Caki2 (cell line): ENCODE measurements around the gene RAPGEF5. TPM values are rescaled to one million over a fixed set of nuclear protein-coding genes. Genes with fewer than 3 reads are reported as not detected.

Experiments used
- DNase-seq: peaks from one replicate; pipeline ENCODE4 v3.0.0-alpha.2; 2015; ENCODE audit warnings: low read depth
- in situ Hi-C: cut with HindIII; loops from 2 replicates; pipeline ENCODE4 v1.10.0; 2016; ENCODE audit warnings: low sequenced_read_pairs, low pct_unique_long_range_greater_than_20kb, mixed read lengths
- total RNA-seq: library from RNA; depleted of rRNA; stranded (reverse); fragments of >200 nt; shearing (Covaris generic); gene quantifications from 2 replicates; pipeline ENCODE4 v1.2.3, GENCODE V29; 2014; ENCODE audit warnings: low replicate concordance

The RAPGEF5 gene
- total RNA-seq, 1 experiment from 2014 or later: 10.2 TPM

DNA sequence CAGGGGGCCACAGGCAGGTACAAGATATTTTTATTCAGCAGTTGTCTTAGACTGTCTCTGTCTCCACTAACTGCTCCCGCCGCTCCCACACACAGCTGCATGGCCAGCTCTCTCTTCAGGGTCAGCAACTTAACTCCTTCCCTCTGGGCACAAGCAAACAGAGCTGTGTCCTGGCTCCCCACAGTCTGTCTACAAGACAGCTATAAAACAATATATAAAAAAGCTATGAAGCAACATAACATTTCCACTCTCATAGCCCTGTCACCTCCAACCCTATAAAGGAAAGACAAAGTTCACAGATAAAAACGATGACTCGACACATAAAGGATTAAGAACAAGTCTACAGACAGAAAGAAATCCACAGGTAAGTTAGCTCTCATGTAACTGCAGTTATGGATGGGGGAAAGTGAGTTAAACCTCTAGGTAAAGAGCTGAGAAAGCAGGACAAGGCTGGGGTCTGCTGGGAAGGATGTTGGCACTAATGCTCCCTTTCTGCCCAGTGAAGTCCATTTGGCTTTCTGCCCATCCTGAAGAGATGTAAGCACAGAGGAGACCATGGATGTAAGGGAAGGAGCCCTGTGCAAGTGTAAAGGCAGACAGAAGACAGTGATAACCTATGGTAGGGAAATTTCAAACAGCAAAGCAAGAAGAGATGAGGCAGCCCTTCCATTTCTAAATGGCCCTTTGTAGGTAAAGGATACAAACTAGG lies 27.0 kb downstream of the RAPGEF5 start:
- in situ Hi-C loops: no loop called here
- DNase-seq: peak; percentile 20

DNA sequence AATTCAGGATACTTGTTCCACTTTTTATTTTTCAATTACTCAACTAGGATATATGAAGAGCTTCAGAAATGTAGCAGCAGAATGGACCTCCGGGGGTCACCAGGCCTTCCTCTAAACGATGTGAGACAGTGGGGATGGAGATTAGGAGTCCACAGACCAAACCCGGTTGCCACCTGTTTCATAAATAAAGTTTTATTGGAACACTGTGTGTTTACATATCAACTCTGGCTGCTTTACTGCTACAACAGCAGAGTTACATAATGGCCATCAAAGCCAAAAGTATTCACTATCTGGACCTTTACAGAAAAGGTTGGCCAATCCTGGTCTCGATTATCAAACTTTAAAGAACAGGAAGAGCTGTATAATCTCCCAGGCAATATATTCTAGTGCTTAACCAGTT lies 30.8 kb downstream of the RAPGEF5 start:
- in situ Hi-C loops: no loop called here
- no peak for DNase-seq

DNA sequence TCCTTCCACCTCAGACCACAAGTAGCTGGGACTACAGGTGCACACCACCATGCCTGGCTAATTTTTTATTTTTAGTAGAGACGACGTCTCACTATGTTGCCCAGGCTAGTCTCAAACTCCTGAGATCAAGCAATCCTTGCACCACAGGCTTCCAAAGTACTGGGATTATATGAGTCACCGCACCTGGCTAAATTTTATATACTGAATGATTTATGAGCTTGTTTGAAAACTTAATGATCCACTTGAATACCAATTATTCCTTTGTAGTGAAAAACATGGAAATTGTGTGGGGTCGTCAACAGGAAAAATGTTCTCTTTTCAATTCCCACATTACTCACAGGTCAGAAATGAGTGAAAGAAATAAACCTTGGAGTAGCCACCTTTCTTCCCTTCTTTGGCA lies 31.3 kb downstream of the RAPGEF5 start:
- in situ Hi-C loops: no loop called here
- DNase-seq: no peak

DNA sequence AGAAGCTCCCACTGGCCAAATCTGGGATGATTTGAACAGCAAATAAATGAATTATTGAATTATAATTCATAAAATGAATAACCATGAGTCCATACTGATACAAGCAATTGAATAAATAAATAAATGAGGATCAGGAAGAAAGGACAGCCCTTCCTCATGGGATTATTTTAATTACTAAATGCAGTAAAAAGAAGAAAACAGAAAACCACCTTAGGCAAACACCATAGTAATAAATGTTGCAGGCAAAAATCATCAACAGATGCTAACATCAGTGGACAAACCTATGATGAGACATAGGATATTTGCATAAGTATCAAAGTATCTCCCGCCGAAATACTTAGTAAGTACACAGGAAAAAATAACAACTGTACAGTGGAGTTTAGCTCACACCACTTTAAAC lies 33.2 kb downstream of the RAPGEF5 start:
- no peak for DNase-seq
- in situ Hi-C loops: no loop called here

DNA sequence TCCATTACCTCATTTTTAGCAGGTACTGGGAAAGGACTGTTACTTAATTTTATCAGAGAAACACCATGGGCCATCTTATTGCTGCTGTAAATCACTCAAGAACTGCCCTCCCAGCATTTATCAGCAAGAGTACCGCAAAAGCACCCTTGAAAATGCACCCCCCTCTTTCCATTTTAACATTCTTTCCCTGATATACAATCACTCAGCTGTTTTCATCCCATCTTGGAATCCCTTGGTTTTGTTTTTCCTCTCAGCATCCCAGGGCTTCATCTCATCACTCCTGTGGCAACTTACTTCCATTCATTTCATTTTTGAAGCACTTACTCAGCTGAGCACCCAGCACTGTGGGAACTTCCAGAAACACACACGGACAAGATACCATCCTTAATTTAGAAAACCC lies 36.5 kb downstream of the RAPGEF5 start:
- DNase-seq: no peak
- in situ Hi-C loops: no loop called here

DNA sequence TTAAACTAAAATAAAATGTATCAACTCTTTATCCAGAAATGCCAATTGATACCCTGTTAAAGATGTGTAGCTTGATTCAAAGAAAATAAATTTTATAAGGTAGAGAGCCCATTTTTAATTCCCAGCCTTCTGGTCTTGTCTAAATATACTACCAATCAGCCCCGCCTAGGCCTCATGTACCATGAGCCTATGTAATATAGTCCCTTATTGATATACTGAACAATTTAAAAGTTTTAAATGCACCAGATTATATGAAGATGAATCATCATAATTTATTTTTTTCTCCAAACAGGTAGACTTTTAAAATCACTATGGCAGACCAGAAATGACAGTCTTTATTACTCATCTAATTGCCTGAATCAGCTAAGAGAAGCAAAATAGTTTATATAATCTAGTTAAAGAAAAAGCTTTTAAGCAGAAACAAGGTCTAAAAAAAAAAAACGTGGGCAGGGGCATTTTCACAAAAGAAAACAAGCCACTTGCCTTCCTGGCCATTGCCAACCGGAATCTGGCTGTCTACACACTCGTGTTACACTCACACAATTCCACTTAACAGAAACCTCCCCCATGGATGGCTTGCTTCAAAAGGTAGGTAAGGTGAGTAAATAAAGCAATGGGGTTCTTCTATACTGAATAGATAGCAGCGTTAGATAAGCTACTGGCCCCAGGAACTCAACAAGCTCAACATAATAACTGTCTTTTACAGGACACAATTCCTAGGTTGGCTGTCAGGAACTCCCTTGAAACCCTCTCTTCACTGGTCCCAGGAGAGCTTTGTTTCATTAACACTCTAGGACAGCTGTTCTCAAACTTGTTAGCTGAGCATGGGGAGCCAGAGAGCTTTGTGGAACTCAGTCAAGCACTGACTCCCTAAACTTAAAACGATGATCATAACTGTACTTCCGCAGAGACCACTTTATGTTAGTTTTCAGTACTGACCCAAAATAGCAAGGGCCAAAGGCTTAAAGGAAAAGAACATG lies 37.2 kb downstream of the RAPGEF5 start:
- DNase-seq: no peak
- in situ Hi-C loops: no loop called here

DNA sequence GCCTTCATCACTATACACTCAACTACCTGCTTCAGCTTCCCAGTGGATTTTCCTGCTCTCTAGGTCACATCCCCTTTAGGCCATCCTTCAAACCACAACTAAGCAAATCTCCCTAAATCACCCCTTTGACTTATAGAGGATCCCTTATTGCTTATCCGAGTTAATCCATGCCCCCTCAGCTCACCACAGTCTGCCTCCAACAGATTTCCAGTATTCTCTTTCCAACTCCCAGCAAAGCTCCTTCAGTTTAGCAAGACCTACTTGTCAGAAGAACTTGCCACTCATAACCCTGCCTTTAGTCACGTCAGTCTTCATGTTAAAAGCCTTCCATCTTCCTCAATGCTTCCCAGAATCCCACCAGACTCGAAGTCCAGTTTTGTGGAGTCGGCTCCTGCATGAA lies 38.6 kb downstream of the RAPGEF5 start:
- in situ Hi-C loops: no loop called here

DNA sequence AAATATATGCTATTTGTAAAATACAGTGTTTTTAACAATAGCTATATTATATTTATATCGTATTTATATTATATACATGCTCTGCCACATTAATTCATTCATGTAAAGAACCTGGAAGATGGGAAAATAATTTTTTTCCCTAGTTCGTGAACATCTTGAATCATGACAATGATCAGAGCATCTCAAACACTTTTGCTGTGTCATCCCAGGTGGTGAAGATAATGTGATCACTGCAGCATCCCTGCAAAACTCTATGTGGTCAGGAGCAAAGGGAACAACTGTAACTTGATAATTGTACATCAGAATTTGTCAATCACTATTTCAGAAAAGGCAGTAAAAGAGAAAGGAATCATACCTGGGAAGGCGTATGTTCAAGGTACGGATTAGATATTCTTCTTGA lies 39.3 kb downstream of the RAPGEF5 start:
- in situ Hi-C loops: no loop called here
- DNase-seq: no peak

More for the DNA sequence above, 38.6 kb downstream of the RAPGEF5 start:
- DNase-seq: no peak

DNA sequence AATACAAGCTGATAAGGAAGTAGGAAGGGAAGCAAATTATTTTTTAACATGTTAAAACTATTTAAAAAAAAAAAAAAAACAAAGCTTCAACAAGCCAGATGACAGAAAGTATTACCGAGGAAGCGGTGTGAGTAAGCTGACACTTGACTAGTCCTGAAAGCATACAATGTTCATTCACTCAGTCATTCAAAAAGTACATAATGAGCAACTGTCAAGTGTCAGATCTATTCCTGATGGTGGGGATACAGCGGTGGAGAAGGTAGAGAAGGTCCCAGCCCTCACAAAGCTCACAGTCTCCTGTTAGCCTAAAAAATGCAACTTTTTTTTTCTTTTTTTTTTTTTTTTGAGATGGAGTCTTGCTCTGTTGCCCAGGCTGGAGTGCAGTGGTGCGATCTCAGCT lies 40.0 kb downstream of the RAPGEF5 start:
- DNase-seq: no peak
- in situ Hi-C loops: no loop called here

DNA sequence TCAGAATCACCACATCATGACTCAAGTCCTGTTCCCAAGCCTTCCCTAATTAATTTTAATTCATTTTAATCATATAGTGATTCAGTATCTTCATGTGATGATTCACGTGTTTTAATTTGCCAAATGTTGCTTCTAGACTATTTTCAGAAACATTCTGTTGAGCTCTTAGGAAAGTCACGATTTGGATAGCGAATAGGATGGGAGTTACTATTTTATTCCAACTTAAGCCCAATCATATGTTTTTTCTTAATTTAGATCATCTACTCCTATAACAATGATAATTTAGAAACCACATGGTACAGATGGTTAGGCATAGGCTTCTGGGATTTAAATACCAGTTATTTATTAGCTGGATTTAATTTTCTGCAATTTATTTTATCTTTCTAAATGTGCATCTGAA lies 49.1 kb downstream of the RAPGEF5 start:
- in situ Hi-C loops: no loop called here
- DNase-seq: no peak

DNA sequence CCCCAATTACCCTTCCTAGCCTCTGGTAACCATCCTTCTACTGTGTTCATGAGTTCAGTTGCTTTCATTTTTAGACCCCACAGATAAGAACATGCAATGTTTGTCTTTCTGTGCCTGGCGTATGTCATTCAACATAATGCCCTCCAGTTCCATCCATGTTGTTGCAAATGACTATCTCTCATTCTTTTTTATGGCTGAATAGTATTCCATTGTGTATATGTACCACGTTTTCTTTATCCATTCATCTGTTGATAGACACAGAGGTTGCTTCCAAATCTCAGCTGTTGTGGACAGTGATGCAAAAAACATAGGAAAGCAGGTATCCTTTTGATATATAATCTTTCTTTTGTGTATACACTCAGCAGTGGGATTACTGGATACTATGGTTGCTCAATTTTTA lies 51.2 kb downstream of the RAPGEF5 start:
- DNase-seq: no peak
- in situ Hi-C loops: no loop called here

DNA sequence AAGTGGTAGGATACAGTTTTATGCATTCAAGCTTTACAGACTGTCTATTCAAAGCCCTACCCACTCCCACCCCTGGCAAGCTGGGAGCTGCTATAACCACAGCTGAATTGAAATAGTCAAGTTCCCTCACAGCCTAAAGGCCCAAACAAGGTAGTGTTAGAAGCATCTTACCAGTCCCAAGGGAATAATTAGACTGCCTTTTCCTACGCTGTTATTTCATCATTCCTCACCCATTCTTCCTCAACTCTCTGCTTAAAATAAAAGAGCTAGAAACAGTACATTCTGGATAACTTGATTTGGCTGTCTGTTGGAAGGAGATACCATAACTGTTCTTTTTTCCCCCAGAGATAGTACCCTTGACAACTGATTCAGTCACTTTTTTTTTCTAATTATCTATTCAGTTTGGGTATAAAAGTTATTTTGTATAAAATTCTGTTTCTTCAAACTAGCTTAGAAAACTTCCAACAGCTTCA lies 54.0 kb downstream of the RAPGEF5 start:
- in situ Hi-C loops: no loop called here
- no peak for DNase-seq

DNA sequence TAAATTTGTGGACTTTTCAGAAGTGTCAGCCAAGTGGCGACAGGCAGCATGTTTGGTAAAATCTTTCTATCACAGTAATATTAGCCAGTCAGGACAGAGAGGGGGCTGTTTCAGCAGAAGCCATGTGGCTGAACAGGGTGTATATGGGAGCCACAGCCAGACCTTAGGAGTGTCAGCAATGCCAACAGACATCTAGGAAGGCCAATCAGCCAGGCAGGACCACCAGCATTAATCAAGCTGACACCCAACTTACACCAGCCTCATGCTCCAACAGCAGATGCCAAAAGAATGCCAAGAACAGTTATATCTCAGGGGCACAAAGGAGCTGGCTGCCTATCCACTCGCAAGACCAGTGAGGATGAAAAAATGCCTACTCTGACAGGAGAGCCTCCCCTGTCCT lies 54.8 kb downstream of the RAPGEF5 start:
- in situ Hi-C loops: no loop called here
- DNase-seq: no peak

DNA sequence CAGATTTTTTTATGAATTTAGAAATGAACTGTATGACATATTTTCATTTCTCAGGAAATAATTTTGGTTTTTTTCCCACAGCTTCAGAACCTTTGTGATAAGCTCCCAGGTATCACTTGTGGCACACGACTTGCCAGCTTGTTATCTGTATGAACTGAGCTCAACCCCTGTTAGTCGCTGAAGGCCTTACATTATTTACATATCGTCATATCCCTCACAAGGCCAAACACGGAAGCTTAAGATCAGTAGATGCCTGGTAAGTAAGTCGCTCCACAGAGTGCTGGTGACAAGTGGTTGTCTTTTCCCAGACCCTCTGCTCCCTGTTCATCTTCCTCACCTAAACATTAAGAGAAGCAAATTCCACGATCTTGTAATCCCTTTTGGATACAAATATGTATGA lies 55.2 kb downstream of the RAPGEF5 start:
- DNase-seq: no peak
- in situ Hi-C loops: no loop called here

DNA sequence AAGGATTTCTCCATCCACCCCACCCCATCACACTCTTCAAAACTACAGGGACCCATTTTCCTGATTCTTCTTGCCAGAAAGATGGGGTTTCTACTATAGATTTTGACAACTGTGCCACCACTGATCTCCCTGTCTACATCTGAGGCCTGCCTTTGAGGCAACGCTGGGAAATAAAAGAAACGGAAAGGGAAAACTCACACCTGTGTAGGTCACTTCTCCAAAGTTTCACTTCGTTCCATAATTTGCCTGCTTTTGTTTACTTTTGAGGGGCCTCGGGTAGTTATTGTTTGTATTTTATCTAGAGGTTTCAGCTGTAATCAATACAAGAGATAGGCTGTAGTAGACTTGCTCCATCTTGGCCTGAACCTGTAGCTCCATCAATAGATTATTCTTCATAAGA lies 56.1 kb downstream of the RAPGEF5 start:
- no peak for DNase-seq
- in situ Hi-C loops: no loop called here

DNA sequence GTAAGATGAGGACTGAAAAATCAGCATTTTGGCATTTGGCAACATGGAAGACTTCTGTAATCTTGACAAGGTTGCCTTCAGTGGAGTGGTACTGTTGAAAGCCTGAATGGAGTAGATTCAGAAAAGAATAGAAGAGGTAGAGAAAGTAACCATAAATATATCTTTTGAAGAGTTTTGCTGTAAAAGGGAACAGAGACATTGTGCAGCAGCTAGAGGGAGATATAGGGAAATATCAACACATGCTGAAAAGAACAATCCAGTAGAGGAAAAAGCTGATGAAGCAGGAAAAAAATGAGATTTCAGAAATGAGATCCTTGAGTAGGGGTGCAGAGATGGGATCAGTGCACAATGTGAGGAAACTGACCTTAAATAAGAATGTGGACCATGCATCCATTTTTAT lies 60.0 kb downstream of the RAPGEF5 start:
- DNase-seq: no peak
- in situ Hi-C loops: no loop called here

DNA sequence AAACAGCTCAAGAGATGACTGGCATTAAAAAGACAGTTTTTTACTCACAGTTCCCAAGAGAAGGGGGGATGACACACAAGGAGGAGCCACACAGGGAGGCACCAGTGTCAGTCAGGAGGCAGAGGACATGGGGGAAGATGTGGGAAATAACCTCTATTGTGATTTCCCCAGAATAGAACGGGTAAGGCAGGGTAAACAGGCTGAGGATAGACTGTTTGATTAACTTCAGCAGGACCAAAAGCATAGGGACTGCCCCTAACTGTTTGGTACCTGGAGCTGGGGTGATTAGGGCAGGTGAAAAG lies 60.7 kb downstream of the RAPGEF5 start:
- in situ Hi-C loops: no loop called here
- no peak for DNase-seq

DNA sequence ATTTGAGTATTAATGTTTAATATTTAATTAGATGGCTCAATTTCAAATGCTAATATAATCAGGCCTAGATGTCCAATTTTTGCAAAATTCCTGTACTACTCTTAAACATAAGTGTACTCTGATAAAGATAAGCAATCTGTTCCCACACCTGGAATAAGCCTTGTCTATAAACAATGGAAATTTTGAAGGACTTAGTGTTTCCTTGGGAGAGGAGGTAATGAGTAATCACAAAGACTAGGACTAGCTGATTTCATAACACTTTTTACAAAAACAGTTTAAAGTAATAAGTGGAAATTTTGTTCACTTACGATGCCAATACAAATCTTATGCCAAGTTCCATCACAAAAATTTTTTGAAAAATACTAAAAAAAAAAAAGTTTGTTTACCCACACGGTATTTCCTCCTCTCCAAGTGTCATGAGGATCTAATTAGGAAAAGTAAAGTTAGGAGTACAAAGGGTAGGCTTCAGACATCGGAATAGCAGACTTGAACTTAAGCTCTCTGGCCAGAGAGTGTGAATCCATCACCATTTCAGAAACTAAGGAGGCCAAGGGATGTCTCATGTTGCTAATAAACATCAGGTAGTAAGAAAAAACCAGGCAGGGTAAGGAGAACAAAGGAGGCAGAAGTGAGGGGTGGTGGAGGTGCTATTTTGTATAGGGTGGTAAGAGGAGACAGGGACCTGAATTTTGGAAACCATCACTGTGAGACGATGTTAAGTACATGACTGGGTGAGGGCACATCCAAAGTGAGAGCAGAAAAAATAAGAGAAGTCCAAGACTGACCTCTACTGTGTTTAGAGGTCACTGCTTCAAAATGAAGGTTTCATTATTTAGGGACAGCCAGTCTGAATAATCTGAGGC lies 61.3 kb downstream of the RAPGEF5 start:
- DNase-seq: no peak
- in situ Hi-C loops: no loop called here

DNA sequence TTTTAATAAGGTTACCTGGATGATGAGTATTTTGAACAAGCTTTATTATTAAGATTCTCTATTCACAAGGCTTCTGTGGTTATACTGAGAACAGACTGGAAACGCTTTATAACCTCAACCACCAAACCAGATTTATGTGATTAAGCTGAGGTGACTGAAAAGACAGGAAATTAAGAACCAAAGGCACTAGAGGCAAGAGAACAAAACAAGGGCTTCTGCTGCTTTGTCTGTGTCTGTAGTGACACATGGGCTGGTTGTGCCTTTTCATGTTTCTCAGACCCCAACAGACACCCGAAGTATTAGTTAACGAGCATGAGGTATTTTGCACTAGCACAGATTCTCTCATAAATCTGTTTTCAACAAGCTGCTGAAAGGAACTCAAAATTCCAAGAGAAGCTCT lies 64.4 kb downstream of the RAPGEF5 start:
- DNase-seq: no peak
- in situ Hi-C loops: no loop called here
